KBM-7 (cell line): ENCODE data around the gene TRMT2A.
"Not testable (repeated sequence)": the region's sequence is repeated elsewhere in the genome, so short reads cannot be mapped to it uniquely, and the experiment has no call there.

ENCODE experiments used
- DNase-seq: peaks from one replicate; pipeline ENCODE4 v3.0.0-alpha.2; 2015
- in situ Hi-C: fragments of 300-500 bp; cut with MboI; formaldehyde crosslinking; loops from 2 replicates; pipeline ENCODE4 v1.14.3; 2020; ENCODE audit warnings: low sequenced_read_pairs, low pct_unique_long_range_greater_than_20kb, mixed read lengths

The TRMT2A gene

GRCh38 chr22:20076627-20077172 lies 40.3 kb downstream of the TRMT2A start:
- in situ Hi-C loops = no loop called here
- DNase-seq = no peak

GRCh38 chr22:20071524-20071972 lies 45.5 kb downstream of the TRMT2A start:
- no peak for DNase-seq
- in situ Hi-C loops = no loop called here

GRCh38 chr22:20069331-20070042 lies 47.5 kb downstream of the TRMT2A start:
- in situ Hi-C loops = no loop called here
- DNase-seq = no peak

- in situ Hi-C loops = no loop called here
- DNase-seq = no peak
Observed at GRCh38 chr22:20068640-20069039, 48.4 kb downstream of the TRMT2A start.

GRCh38 chr22:20067384-20067682 lies 49.7 kb downstream of the TRMT2A start:
- DNase-seq, in situ Hi-C loops: not testable (repeated sequence)

- in situ Hi-C loops = no loop called here
- DNase-seq = no peak
Observed at GRCh38 chr22:20066617-20067383, 50.2 kb downstream of the TRMT2A start.

- in situ Hi-C loops = no loop called here
- no peak for DNase-seq
Observed at GRCh38 chr22:20065896-20066616, 51.0 kb downstream of the TRMT2A start.

- in situ Hi-C loops = no loop called here
- no peak for DNase-seq
Observed at GRCh38 chr22:20064545-20065262, 52.3 kb downstream of the TRMT2A start.

GRCh38 chr22:20064140-20064480 lies 52.9 kb downstream of the TRMT2A start:
- no peak for DNase-seq
- in situ Hi-C loops = no loop called here

- in situ Hi-C loops = no loop called here
- DNase-seq = no peak
Observed at GRCh38 chr22:20063271-20064139, 53.5 kb downstream of the TRMT2A start.

- in situ Hi-C loops = no loop called here
- no peak for DNase-seq
Observed at GRCh38 chr22:20062766-20063083, 54.3 kb downstream of the TRMT2A start.

GRCh38 chr22:20062043-20062765 lies 54.8 kb downstream of the TRMT2A start:
- DNase-seq = no peak
- in situ Hi-C loops = no loop called here
